ENCODE measurements around the gene VWC2L.

DNA sequence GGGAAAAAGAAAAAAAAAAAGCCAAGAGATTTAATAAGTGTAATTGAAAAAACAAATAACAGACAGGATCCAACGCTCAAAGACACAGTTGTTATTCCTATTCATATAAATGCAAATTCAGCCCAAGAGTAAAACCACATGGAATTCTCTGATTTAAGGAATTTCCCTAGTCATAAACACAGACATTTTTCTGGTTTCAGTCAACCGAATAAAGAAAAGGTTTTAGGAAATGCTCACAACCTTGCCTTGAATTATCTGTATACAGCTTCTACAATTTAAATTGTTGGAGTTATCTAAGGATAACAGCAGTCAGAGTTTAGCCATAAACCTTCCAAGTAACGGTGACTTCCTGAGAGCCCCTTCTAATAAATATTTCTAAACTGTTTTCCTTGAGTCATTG, 122.7 kb downstream of the VWC2L start:
- TF ChIP-seq POLR2A (IDR thresholded peaks at IDR 0.05; ENCODE audit: low read depth, low read length) (no peak), POU2F2 (IDR thresholded peaks at IDR 0.05; ENCODE audit: low read depth, low read length) (no peak), TAF1 (IDR thresholded peaks at IDR 0.05; ENCODE audit: low read depth, low read length) (no peak), POLR2AphosphoS5 (IDR thresholded peaks at IDR 0.05; ENCODE audit: low read depth, low read length) (no peak)
